GM18861 (cell line): ENCODE data around the gene C11orf98.
"Not testable (repeated sequence)": the region's sequence is repeated elsewhere in the genome, so short reads cannot be mapped to it uniquely, and the experiment has no call there.

ENCODE experiments used
- ATAC-seq: cut with Tn5 transposase; IDR thresholded peaks from one replicate; pipeline ENCODE4 v1.9.1; 2021; ENCODE audit not compliant: unreplicated experiment

C11orf98 gene

GRCh38 chr11:62665075-62665598, at the start of gene C11orf98, which contains the start of gene CSKMT:
C11orf98 (minus strand) TSS chr11:62665210; CDS start chr11:62665169, 41 bp downstream.
CSKMT (plus strand) TSS chr11:62665312; CDS start chr11:62665880, 568 bp downstream.
- peak; percentile 73 for ATAC-seq

- ATAC-seq = no peak
Measured at GRCh38 chr11:62713343-62713742, 48.3 kb upstream of the C11orf98 start.

GRCh38 chr11:62712861-62713260, 47.9 kb upstream of the C11orf98 start:
- no peak for ATAC-seq

GRCh38 chr11:62712276-62712812, 47.3 kb upstream of the C11orf98 start:
- ATAC-seq = no peak

GRCh38 chr11:62710001-62710345, 45.0 kb upstream of the C11orf98 start:
- no peak for ATAC-seq

- ATAC-seq = peak; percentile 60
Measured at GRCh38 chr11:62709247-62710000, 44.4 kb upstream of the C11orf98 start.

- ATAC-seq = no peak
Measured at GRCh38 chr11:62708793-62709192, 43.8 kb upstream of the C11orf98 start.

GRCh38 chr11:62708392-62708791, 43.4 kb upstream of the C11orf98 start:
- no peak for ATAC-seq

- no peak for ATAC-seq
Measured at GRCh38 chr11:62707277-62707861, 42.4 kb upstream of the C11orf98 start, which contains the start of the genes BSCL2 and GNG3. BSCL2 (minus strand) TSS chr11:62707424; CDS start chr11:62707195, 229 bp downstream. GNG3 (plus strand) TSS chr11:62707676; CDS start chr11:62708296, 620 bp downstream.

- ATAC-seq = no peak
Measured at GRCh38 chr11:62706850-62707247, 41.8 kb upstream of the C11orf98 start.

- ATAC-seq = peak; percentile 50
Measured at GRCh38 chr11:62705880-62706849, 41.2 kb upstream of the C11orf98 start.

GRCh38 chr11:62705413-62705812, 40.4 kb upstream of the C11orf98 start:
- ATAC-seq = no peak

- ATAC-seq = not testable (repeated sequence)
Measured at GRCh38 chr11:62703921-62704320, 38.9 kb upstream of the C11orf98 start.

- ATAC-seq = no peak
Measured at GRCh38 chr11:62702246-62702645, 37.2 kb upstream of the C11orf98 start.

- ATAC-seq = no peak
Measured at GRCh38 chr11:62694455-62695167, 29.6 kb upstream of the C11orf98 start.

- ATAC-seq = not testable (repeated sequence)
Measured at GRCh38 chr11:62693624-62694023, 28.6 kb upstream of the C11orf98 start.

GRCh38 chr11:62689421-62690183, 24.6 kb upstream of the C11orf98 start, which contains the start of gene LRRN4CL:
LRRN4CL (minus strand) TSS chr11:62689530; CDS start chr11:62688508, 1,022 bp downstream.
- ATAC-seq = no peak

GRCh38 chr11:62688491-62688890, 23.5 kb upstream of the C11orf98 start:
- ATAC-seq = no peak
